ENCODE results near the gene OR51G2. TPM values are rescaled to one million over a fixed set of nuclear protein-coding genes. Genes with fewer than 3 reads are reported as not detected.

The OR51G2 gene
- total RNA-seq, 2 donors from 2014 or later, result not detected

DNA sequence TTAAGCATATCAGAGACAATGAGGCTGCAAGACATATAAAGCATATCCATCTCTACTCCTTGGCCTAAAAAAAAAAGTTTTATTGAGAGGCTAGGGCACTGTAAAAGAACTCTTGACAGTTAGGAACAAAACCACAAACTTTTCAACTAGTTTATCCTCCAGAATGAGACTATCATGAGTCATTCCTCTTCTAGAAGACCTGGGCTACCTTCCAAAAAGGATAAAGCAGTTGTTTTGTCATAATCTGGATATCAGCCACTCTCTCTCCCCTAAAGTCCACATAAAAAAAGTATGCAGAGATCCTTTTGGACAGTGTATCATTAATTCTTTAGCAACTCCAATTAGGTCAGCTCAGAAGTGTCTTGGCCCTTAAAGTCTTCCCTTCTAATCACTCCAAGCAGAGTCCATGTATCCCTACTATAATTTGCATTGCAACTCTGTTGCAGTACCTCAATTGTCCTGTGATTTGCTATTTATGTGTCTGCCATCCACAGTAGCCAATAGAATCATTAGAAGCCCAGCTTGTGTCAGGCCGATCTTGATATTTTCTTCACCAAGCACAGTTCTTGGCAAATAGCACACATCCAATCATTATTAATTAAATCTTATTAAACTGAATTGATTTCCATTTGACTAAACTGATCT, 27.0 kb downstream of the OR51G2 start:
- no peaks in the 10 kb centered on the region for H3K36me3 Mint-ChIP-seq (ENCODE audit: low read depth)
- no peak for ATAC-seq
- DNase-seq, result no peak
- no peak overlapping the region for H3K4me3 Mint-ChIP-seq
- H3K27me3 Mint-ChIP-seq, result no peaks in the 10 kb centered on the region
- H3K27ac Mint-ChIP-seq, result no peak overlapping the region
- H3K4me1 Mint-ChIP-seq, result no peaks in the 10 kb centered on the region
- H3K9me3 ChIP-seq (ENCODE audit: control insufficient read depth, low read length, poor library complexity, severe bottlenecking), result no peaks in the 10 kb centered on the region

GRCh38 chr11:4890279-4890678, 28.9 kb downstream of the OR51G2 start:
- ATAC-seq, result no peak
- no peaks in the 10 kb centered on the region for H3K9me3 ChIP-seq (ENCODE audit: control insufficient read depth, low read length, poor library complexity, severe bottlenecking)
- no peak overlapping the region for H3K27ac Mint-ChIP-seq
- H3K4me1 Mint-ChIP-seq, result no peaks in the 10 kb centered on the region
- no peak overlapping the region for H3K4me3 Mint-ChIP-seq
- H3K36me3 Mint-ChIP-seq (ENCODE audit: low read depth), result no peaks in the 10 kb centered on the region
- DNase-seq, result no peak
- H3K27me3 Mint-ChIP-seq, result no peaks in the 10 kb centered on the region

GRCh38 chr11:4887591-4887990, 31.6 kb downstream of the OR51G2 start:
- DNase-seq (no peak), ATAC-seq (no peak)
- no peaks in the 10 kb centered on the region for H3K27me3 Mint-ChIP-seq
- H3K9me3 ChIP-seq (ENCODE audit: control insufficient read depth, low read length, poor library complexity, severe bottlenecking), result no peaks in the 10 kb centered on the region
- H3K27ac Mint-ChIP-seq, result no peak overlapping the region
- no peaks in the 10 kb centered on the region for H3K36me3 Mint-ChIP-seq (ENCODE audit: low read depth)
- no peaks in the 10 kb centered on the region for H3K4me1 Mint-ChIP-seq
- no peak overlapping the region for H3K4me3 Mint-ChIP-seq

DNA sequence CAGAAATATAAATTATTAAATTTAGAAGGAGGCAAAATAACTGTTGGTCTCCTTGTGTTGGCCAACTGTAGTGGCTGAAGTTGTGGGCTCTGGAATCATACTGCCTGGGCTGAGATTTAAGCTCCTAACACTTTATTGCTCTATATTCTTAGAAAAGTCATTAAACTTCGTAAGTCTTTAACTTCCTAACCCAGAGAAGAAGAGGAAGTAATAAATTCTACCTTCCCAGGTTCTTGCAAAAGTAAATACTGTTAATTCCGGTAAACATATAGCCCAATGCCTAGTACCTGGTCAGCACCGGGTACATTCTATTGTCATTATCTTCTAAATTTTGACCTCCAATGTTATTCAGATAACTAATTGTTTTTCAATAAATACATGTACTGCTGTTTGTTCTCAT, 33.0 kb downstream of the OR51G2 start:
- no peaks in the 10 kb centered on the region for H3K4me1 Mint-ChIP-seq
- no peaks in the 10 kb centered on the region for H3K9me3 ChIP-seq (ENCODE audit: control insufficient read depth, low read length, poor library complexity, severe bottlenecking)
- H3K36me3 Mint-ChIP-seq (ENCODE audit: low read depth), result no peaks in the 10 kb centered on the region
- no peak overlapping the region for H3K27ac Mint-ChIP-seq
- no peak overlapping the region for H3K4me3 Mint-ChIP-seq
- no peaks in the 10 kb centered on the region for H3K27me3 Mint-ChIP-seq
- ATAC-seq (no peak), DNase-seq (no peak)

DNA sequence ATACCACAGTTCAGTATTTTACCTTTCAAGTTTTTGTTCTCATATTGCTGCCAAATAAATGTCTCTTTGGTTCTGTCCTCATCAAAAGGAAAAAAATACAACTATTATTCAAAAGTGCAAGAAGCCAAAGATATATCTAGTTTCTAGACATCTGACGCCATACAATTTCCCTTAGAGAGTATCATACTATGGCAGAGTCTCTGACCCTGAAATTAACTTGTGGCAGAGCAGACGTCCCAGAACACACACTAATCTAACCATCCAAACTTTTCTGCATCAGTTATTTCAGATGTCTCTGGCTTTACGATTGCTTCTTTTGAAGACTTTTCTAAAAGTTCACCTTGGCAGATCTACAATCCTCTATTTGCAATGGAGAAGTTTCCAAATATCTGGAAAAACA, 34.8 kb downstream of the OR51G2 start:
- no peak overlapping the region for H3K27ac Mint-ChIP-seq

DNA sequence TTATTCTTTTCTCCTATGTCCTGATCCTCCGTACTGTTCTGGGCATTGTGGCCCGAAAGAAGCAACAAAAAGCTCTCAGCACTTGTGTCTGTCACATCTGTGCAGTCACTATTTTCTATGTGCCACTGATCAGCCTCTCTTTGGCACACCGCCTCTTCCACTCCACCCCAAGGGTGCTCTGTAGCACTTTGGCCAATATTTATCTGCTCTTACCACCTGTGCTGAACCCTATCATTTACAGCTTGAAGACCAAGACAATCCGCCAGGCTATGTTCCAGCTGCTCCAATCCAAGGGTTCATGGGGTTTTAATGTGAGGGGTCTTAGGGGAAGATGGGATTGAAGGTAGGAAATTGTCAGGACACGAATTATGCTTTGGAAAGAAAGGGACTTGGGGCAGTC, 36.6 kb downstream of the OR51G2 start:
- no peaks in the 10 kb centered on the region for H3K27me3 Mint-ChIP-seq
- H3K4me1 Mint-ChIP-seq, result no peaks in the 10 kb centered on the region
- no peak for ATAC-seq

More for the DNA sequence above, 34.8 kb downstream of the OR51G2 start:
- no peaks in the 10 kb centered on the region for H3K27me3 Mint-ChIP-seq
- no peaks in the 10 kb centered on the region for H3K9me3 ChIP-seq (ENCODE audit: control insufficient read depth, low read length, poor library complexity, severe bottlenecking)
- no peak for DNase-seq
- no peaks in the 10 kb centered on the region for H3K4me1 Mint-ChIP-seq
- no peaks in the 10 kb centered on the region for H3K36me3 Mint-ChIP-seq (ENCODE audit: low read depth)
- H3K4me3 Mint-ChIP-seq, result no peak overlapping the region
- no peak for ATAC-seq

GRCh38 chr11:4881860-4882500, 37.2 kb downstream of the OR51G2 start, which contains the start of gene OR51T1:
TSS of gene OR51T1 (plus strand) at chr11:4881900. CDS start at chr11:4881900, 0 bp downstream.
- no peaks in the 10 kb centered on the region for H3K4me1 Mint-ChIP-seq
- no peaks in the 10 kb centered on the region for H3K36me3 Mint-ChIP-seq (ENCODE audit: low read depth)
- no peak for ATAC-seq
- H3K9me3 ChIP-seq (ENCODE audit: control insufficient read depth, low read length, poor library complexity, severe bottlenecking), result no peaks in the 10 kb centered on the region
- DNase-seq, result no peak
- H3K27ac Mint-ChIP-seq, result no peak within 1 kb of the TSS
- H3K4me3 Mint-ChIP-seq, result no peak within 1 kb of the TSS
- no peaks in the 10 kb centered on the region for H3K27me3 Mint-ChIP-seq

More for the DNA sequence above, 36.6 kb downstream of the OR51G2 start:
- no peaks in the 10 kb centered on the region for H3K9me3 ChIP-seq (ENCODE audit: control insufficient read depth, low read length, poor library complexity, severe bottlenecking)
- DNase-seq, result no peak
- Mint-ChIP-seq H3K36me3 (ENCODE audit: low read depth) (no peaks in the 10 kb centered on the region), H3K27ac (no peak overlapping the region), H3K4me3 (no peak overlapping the region)

DNA sequence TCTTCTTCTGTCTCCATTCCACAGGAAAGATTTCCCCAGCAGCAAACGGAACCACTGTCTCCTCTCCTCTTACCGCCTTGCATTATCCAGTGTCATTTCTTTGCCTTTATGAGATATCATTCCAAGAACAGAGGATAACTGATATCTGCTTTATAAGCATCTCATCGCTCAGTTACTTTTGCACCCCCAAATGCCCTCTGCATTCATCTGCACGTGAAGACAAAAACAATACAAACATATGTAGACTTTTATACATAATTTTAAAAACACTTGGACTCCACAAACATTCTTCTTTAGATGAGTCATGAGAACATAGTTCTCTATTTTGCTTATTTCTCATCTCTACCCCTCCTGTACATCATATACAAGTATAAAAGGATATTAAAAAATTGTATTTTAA, 38.0 kb downstream of the OR51G2 start:
- DNase-seq (no peak), ATAC-seq (no peak)
- H3K9me3 ChIP-seq (ENCODE audit: control insufficient read depth, low read length, poor library complexity, severe bottlenecking), result no peaks in the 10 kb centered on the region
- no peak overlapping the region for H3K27ac Mint-ChIP-seq
- no peaks in the 10 kb centered on the region for H3K4me1 Mint-ChIP-seq
- H3K4me3 Mint-ChIP-seq, result no peak overlapping the region
- H3K36me3 Mint-ChIP-seq (ENCODE audit: low read depth), result no peaks in the 10 kb centered on the region
- no peaks in the 10 kb centered on the region for H3K27me3 Mint-ChIP-seq

GRCh38 chr11:4865855-4866254, 53.3 kb downstream of the OR51G2 start:
- no peak overlapping the region for H3K4me3 Mint-ChIP-seq
- no peak for DNase-seq
- no peaks in the 10 kb centered on the region for H3K36me3 Mint-ChIP-seq (ENCODE audit: low read depth)
- ATAC-seq, result no peak
- H3K9me3 ChIP-seq (ENCODE audit: control insufficient read depth, low read length, poor library complexity, severe bottlenecking), result no peaks in the 10 kb centered on the region
- H3K27ac Mint-ChIP-seq, result no peak overlapping the region
- H3K4me1 Mint-ChIP-seq, result no peaks in the 10 kb centered on the region
- no peaks in the 10 kb centered on the region for H3K27me3 Mint-ChIP-seq

DNA sequence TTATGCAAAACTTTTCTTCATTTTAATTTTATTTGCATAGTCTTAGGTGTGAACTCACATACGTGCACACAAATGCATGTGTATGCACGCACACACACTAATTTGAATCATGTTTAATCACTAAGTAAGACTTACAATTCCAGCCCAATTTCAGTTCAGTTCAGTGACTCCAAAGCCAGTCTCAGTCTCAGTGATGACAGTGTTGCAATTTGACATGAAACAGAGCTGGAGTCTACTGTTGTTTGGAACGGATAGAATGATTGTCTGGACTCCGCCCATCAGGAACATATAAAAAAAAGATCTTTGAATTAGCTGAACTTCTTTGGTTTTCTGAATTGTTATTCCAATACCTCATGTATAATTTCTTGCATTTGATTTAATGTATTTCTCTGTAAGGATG, 55.3 kb downstream of the OR51G2 start:
- Mint-ChIP-seq H3K27me3 (no peaks in the 10 kb centered on the region), H3K36me3 (ENCODE audit: low read depth) (no peaks in the 10 kb centered on the region), H3K27ac (no peak overlapping the region), H3K4me1 (no peaks in the 10 kb centered on the region), H3K4me3 (no peak overlapping the region)
- H3K9me3 ChIP-seq (ENCODE audit: control insufficient read depth, low read length, poor library complexity, severe bottlenecking), result no peaks in the 10 kb centered on the region
- ATAC-seq (no peak), DNase-seq (no peak)

Other genes starting within 250 kb of the OR51G2 start
- not detected for gene OR51E2, start 221.5 kb downstream of the OR51G2 start, total RNA-seq
- not detected for gene MMP26, start 214.6 kb downstream of the OR51G2 start, total RNA-seq
- not detected for gene OR51F1, start 149.4 kb downstream of the OR51G2 start, total RNA-seq
- gene OR52R1, start 115.0 kb downstream of the OR51G2 start, total RNA-seq, result not detected
- not detected for gene OR51F2, start 98.0 kb downstream of the OR51G2 start, total RNA-seq
- not detected for gene OR51S1, start 70.1 kb downstream of the OR51G2 start, total RNA-seq
- not detected for gene OR51T1, start 37.5 kb downstream of the OR51G2 start, total RNA-seq
- gene OR51A7, start 15.6 kb downstream of the OR51G2 start, total RNA-seq, result not detected
- not detected for gene OR51G1, start 5.0 kb upstream of the OR51G2 start, total RNA-seq
- not detected for gene OR51A4, start 28.3 kb upstream of the OR51G2 start, total RNA-seq
- gene OR51A2, start 36.4 kb upstream of the OR51G2 start, total RNA-seq, result not detected
- not detected for gene OR51L1, start 75.5 kb upstream of the OR51G2 start, total RNA-seq
- not detected for gene OR52J3, start 127.2 kb upstream of the OR51G2 start, total RNA-seq
- not detected for gene OR52E2, start 140.3 kb upstream of the OR51G2 start, total RNA-seq
- not detected for gene OR52E1, start 150.2 kb upstream of the OR51G2 start, total RNA-seq
- gene OR52A5, start 219.0 kb upstream of the OR51G2 start, total RNA-seq, result not detected
- gene OR52A1, start 235.4 kb upstream of the OR51G2 start, total RNA-seq, result not detected

All from T-helper 17 cell (primary cell).